Activated B cell treated with CpG ODN at 0.5 μM for 24 hours (primary cell): ENCODE results near the gene PGAM5. TPM values are rescaled to one million over a fixed set of nuclear protein-coding genes. Genes with fewer than 3 reads are reported as not detected.
"Not testable (repeated sequence)": the region's sequence is repeated elsewhere in the genome, so short reads cannot be mapped to it uniquely, and the experiment has no call there.

Experiments used
- ATAC-seq: fragments of 200-7000 bp; cut with Tn5 transposase; one replicate; pipeline ENCODE4 v1.10.0; 2021; ENCODE audit warnings: low read depth, mild to moderate bottlenecking, moderate library complexity
- CTCF ChIA-PET: fragments of 350-600 bp; sonication (Branson Sonifier 250); formaldehyde crosslinking; loops from one replicate; lab custom pipeline; 2021; ENCODE audit warnings: antibody characterized with exemption; lab: Charles Lee
- POLR2A ChIA-PET: fragments of 350-600 bp; sonication (Branson Sonifier 250); formaldehyde crosslinking; loops from one replicate; lab custom pipeline; 2021; ENCODE audit warnings: antibody characterized with exemption; lab: Charles Lee
- DNase-seq: peaks from one replicate; pipeline ENCODE4 v3.0.0; 2022
- H3K27ac Mint-ChIP-seq: one replicate; pipeline ENCODE4 v1.8.0; 2020; ENCODE audit warnings: mixed read lengths
- H3K27me3 Mint-ChIP-seq: one replicate; pipeline ENCODE4 v1.8.0; 2021; ENCODE audit warnings: mixed read lengths
- H3K36me3 Mint-ChIP-seq: one replicate; pipeline ENCODE4 v1.8.0; 2021; ENCODE audit warnings: low read depth, mixed read lengths
- H3K4me1 Mint-ChIP-seq: one replicate; pipeline ENCODE4 v1.8.0; 2021; ENCODE audit warnings: mixed read lengths
- H3K4me3 Mint-ChIP-seq: one replicate; pipeline ENCODE4 v1.8.0; 2020; ENCODE audit warnings: mild to moderate bottlenecking, mixed read lengths
- H3K9me3 Mint-ChIP-seq: one replicate; pipeline ENCODE4 v1.8.0; 2020; ENCODE audit warnings: mixed read lengths
- intact Hi-C: fragments of 100-400 bp; cut with micrococcal nuclease; formaldehyde crosslinking; loops from one replicate; pipeline ENCODE4 v1.15.1; 2024
- total RNA-seq: library from RNA; stranded (reverse); gene quantifications from 2 replicates; pipeline ENCODE4 v1.2.3, GENCODE V29; 2022
- TF ChIP-seq, protein P1 (sequence below): fragments of 200-600 bp; IDR thresholded peaks from one replicate; pipeline ENCODE4 v1.8.0; 2022; ENCODE audit warnings: antibody characterized with exemption, mild to moderate bottlenecking

The PGAM5 gene
- total RNA-seq, 1 donor from 2014 or later, result 48.7 TPM

DNA sequence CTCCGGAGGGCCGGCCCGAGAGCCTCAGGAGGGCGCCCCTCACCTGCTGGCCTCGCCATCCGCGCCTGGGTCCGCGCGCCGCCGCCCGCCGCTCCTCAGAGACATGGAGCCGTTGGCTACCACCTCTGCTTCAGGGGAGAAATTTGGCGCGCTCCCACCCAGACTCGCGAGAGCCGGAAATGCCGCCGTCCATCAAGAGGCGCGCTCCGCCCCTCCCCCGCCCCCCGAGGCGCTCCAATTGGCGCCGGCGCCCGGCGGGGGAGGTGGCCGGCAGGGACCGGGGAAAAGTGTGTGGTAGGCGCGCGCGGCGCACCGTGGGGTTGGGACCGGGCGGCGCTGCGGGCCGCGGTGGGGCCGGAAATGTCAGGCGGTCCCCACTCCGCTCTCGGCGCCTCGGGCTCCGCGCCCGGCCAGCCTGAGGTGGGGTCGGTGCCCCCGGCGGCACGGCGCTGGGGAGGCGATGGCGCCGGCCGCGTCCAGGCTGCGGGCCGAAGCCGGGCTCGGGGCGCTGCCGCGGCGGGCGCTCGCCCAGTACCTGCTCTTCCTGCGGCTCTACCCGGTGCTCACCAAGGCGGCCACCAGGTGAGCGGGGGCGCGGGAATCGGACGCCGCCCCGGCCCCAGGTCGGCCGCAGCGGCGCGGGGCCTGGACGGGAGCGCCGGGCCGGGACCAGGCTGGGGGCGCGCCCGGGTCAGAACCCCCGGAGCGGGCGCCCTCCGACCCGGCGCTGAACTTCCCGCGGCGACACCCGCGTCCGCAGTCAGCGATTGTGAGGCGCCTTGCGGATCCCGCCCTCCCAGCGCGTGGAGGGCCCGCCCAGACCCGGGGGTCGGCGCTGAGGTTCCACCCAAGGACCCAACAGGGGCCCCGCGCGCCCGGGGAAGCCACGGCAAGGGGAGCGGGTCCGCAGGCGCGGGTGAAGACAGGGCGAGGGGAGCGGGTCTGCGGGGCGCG lies 23.2 kb upstream of the PGAM5 start, which contains the start of the genes POLE and PXMP2:
POLE (minus strand) TSS at position 132 of the 954 bp plus-strand sequence; CDS start at position 105, 27 bp downstream.
PXMP2 (plus strand) TSS at position 377 of the 954 bp plus-strand sequence; CDS start at position 461, 84 bp downstream.
- POLR2A ChIA-PET, result interaction anchor here (0.6 kb wide), 1 partner anchor 211 kb away, joined by 3 read pairs; no protein-coding TSS in a partner anchor
- H3K4me1 Mint-ChIP-seq, result peaks cover 16% of the 10 kb centered on the region
- CTCF ChIA-PET, result no interaction called here
- TF ChIP-seq, protein P1, sequence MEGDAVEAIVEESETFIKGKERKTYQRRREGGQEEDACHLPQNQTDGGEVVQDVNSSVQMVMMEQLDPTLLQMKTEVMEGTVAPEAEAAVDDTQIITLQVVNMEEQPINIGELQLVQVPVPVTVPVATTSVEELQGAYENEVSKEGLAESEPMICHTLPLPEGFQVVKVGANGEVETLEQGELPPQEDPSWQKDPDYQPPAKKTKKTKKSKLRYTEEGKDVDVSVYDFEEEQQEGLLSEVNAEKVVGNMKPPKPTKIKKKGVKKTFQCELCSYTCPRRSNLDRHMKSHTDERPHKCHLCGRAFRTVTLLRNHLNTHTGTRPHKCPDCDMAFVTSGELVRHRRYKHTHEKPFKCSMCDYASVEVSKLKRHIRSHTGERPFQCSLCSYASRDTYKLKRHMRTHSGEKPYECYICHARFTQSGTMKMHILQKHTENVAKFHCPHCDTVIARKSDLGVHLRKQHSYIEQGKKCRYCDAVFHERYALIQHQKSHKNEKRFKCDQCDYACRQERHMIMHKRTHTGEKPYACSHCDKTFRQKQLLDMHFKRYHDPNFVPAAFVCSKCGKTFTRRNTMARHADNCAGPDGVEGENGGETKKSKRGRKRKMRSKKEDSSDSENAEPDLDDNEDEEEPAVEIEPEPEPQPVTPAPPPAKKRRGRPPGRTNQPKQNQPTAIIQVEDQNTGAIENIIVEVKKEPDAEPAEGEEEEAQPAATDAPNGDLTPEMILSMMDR, result no peak
- peak within 1 kb of the TSS; percentile 83 for H3K4me3 Mint-ChIP-seq
- H3K36me3 Mint-ChIP-seq, result no peaks in the 10 kb centered on the region
- H3K27me3 Mint-ChIP-seq, result no peaks in the 10 kb centered on the region
- no peaks in the 10 kb centered on the region for H3K9me3 Mint-ChIP-seq
- intact Hi-C loops, result loop anchor here (1.0 to 2.0 kb wide), 7 partner anchors 23 to 350 kb away; partner anchors contain the start of genes ANKLE2, PGAM5 and ZNF84
- ATAC-seq (peak; percentile 95), DNase-seq (peak; percentile 91)
- H3K27ac Mint-ChIP-seq, result no peak within 1 kb of the TSS

GRCh38 chr12:132689227-132689626 lies 21.4 kb upstream of the PGAM5 start:
- no peak for DNase-seq
- TF ChIP-seq, protein P1, result no peak
- Mint-ChIP-seq H3K9me3 (no peaks in the 10 kb centered on the region), H3K4me1 (peaks cover 16% of the 10 kb centered on the region), H3K4me3 (peak overlapping the region; percentile 69), H3K27ac (no peak overlapping the region), H3K27me3 (no peaks in the 10 kb centered on the region), H3K36me3 (no peaks in the 10 kb centered on the region)
- CTCF ChIA-PET, result no interaction called here
- no peak for ATAC-seq
- POLR2A ChIA-PET, result no interaction called here
- intact Hi-C loops, result no loop called here

DNA sequence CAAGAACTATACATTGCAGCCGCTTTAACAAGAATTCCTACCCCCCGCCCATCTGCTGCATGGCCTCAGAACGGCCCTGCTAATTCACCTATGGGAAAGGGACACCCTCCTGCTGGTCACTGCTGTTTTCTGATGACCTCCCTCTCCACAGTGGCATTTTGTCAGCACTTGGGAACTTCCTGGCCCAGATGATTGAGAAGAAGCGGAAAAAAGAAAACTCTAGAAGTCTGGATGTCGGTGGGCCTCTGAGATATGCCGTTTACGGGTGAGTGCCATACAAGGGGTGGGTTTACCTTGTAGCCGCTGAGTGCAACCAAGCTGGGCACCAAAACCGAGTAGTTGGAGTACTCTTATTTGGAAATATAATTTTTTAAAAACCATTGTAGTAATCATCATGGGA lies 20.5 kb upstream of the PGAM5 start:
- TF ChIP-seq, protein P1, result no peak
- Mint-ChIP-seq H3K27me3 (no peaks in the 10 kb centered on the region), H3K4me3 (no peak overlapping the region), H3K9me3 (no peaks in the 10 kb centered on the region), H3K4me1 (peaks cover 14% of the 10 kb centered on the region), H3K36me3 (no peaks in the 10 kb centered on the region), H3K27ac (no peak overlapping the region)
- no peak for ATAC-seq
- POLR2A ChIA-PET, result no interaction called here
- CTCF ChIA-PET, result no interaction called here
- no peak for DNase-seq
- intact Hi-C loops, result no loop called here

GRCh38 chr12:132692030-132692429 lies 18.6 kb upstream of the PGAM5 start:
- H3K27me3 Mint-ChIP-seq, intact Hi-C loops, CTCF ChIA-PET, H3K4me1 Mint-ChIP-seq, H3K36me3 Mint-ChIP-seq, ATAC-seq, DNase-seq, H3K4me3 Mint-ChIP-seq, H3K9me3 Mint-ChIP-seq, H3K27ac Mint-ChIP-seq: not testable (repeated sequence)
- POLR2A ChIA-PET, result interaction anchor here (0.6 kb wide), 1 partner anchor 93 kb away, joined by 3 read pairs; no protein-coding TSS in a partner anchor

GRCh38 chr12:132694888-132695287 lies 15.8 kb upstream of the PGAM5 start:
- H3K27me3 Mint-ChIP-seq, H3K4me1 Mint-ChIP-seq, DNase-seq, H3K27ac Mint-ChIP-seq, H3K9me3 Mint-ChIP-seq, CTCF ChIA-PET, ATAC-seq, intact Hi-C loops, H3K4me3 Mint-ChIP-seq: not testable (repeated sequence)
- POLR2A ChIA-PET, result interaction anchor here (0.6 kb wide), 1 partner anchor 232 kb away, joined by 3 read pairs; no protein-coding TSS in a partner anchor
- peaks cover 11% of the 10 kb centered on the region for H3K36me3 Mint-ChIP-seq

DNA sequence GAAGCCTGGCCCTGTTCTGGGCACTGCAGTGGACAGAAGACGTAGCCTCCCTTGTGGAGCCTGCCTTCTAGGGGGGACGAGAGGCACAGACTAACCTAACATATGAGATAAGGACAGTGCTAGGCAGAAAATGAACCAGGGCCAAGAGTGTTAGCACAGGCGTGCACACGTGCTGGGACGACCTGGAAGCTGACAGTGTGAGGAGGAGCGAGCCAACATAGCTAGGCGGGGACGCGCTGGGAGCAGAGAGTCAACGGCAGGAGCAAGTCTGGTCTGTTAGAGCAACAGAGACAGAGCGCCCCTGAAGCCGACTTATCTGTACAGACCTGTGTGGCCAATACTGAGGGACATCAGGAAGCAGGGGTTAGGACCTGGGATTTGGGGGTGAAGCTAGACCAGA lies 15.2 kb upstream of the PGAM5 start:
- intact Hi-C loops, result no loop called here
- no peak overlapping the region for H3K4me3 Mint-ChIP-seq
- ChIA-PET CTCF (no interaction called here), POLR2A (interaction anchor here (0.6 kb wide), 1 partner anchor 232 kb away, joined by 3 read pairs; no protein-coding TSS in a partner anchor)
- TF ChIP-seq, protein P1, result no peak
- H3K27me3 Mint-ChIP-seq, result no peaks in the 10 kb centered on the region
- no peak for DNase-seq
- peaks cover 14% of the 10 kb centered on the region for H3K36me3 Mint-ChIP-seq
- no peak for ATAC-seq
- H3K4me1 Mint-ChIP-seq, result peaks cover 11% of the 10 kb centered on the region
- no peaks in the 10 kb centered on the region for H3K9me3 Mint-ChIP-seq
- no peak overlapping the region for H3K27ac Mint-ChIP-seq
